Astrocyte of the spinal cord (primary cell): ENCODE results near the gene CHCHD3.

Source experiments
- DNase-seq: peaks from one replicate; pipeline ENCODE4 v3.0.0; 2011; ENCODE audit warnings: low read depth, low spot score
- H3K4me3 ChIP-seq: 2 replicates; pipeline ENCODE4 v1.5.1; 2011; ENCODE audit warnings: low read depth, mild to moderate bottlenecking, low read length, moderate library complexity
- in situ Hi-C: cut with HindIII; loops from 2 replicates; pipeline ENCODE4 v1.10.0; 2017; ENCODE audit warnings: low sequenced_read_pairs
- TF ChIP-seq, protein P1 (sequence below): IDR thresholded peaks from 2 replicates; pipeline ENCODE4 v1.5.1; 2012; ENCODE audit warnings: low read depth, mild to moderate bottlenecking, low read length, inconsistent platforms

Gene CHCHD3

DNA sequence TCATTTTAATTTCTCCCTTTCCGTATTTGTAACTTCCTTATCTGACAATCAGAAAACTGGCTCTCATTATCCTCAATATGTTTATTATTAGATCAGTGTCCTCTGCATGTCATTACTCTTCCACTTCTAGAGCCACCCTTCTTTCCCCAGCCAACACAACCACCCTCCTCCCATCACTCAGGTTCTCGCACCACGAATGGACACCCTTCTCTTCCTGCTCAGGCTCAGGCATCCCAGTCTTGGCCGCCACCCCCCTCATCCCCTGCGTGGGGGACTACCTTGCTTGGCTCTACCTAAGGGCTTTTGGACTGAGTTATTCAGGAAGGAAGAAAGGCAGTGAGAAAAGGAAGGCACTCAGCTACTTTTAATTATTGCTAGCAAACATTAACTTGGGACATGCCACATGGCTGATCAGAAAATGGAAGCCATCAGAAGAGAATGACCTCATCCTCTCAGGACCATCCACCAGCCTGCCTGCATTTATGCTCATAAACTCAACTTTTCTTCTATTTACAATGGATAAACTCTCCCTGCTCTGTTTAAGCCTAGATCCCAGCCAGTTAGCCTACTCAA, 305.8 kb downstream of the CHCHD3 start:
- in situ Hi-C loops: no loop called here
- TF ChIP-seq, protein P1, sequence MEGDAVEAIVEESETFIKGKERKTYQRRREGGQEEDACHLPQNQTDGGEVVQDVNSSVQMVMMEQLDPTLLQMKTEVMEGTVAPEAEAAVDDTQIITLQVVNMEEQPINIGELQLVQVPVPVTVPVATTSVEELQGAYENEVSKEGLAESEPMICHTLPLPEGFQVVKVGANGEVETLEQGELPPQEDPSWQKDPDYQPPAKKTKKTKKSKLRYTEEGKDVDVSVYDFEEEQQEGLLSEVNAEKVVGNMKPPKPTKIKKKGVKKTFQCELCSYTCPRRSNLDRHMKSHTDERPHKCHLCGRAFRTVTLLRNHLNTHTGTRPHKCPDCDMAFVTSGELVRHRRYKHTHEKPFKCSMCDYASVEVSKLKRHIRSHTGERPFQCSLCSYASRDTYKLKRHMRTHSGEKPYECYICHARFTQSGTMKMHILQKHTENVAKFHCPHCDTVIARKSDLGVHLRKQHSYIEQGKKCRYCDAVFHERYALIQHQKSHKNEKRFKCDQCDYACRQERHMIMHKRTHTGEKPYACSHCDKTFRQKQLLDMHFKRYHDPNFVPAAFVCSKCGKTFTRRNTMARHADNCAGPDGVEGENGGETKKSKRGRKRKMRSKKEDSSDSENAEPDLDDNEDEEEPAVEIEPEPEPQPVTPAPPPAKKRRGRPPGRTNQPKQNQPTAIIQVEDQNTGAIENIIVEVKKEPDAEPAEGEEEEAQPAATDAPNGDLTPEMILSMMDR: no peak
- DNase-seq: no peak

DNA sequence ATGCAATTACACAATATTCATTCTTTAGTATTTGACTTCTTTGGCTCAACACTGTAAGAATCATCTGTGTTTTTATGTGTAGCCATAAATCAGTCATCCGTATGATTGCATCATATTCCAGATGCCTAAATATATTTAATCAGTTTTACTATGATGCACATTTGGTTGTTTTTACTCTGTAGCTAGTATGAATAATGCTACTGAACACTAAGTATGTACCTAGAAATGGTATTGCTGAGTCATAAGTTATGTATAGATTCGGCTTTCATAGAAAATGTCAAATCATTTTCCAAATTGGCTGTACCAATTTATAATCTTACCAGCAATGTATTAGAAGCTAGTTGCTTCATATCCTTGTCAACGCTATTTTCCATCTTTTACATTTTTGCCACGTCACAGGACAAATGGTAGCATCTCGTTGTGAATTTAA, 308.3 kb downstream of the CHCHD3 start:
- in situ Hi-C loops: no loop called here

More for the DNA sequence above, 305.8 kb downstream of the CHCHD3 start:
- no peak overlapping the region for H3K4me3 ChIP-seq

DNA sequence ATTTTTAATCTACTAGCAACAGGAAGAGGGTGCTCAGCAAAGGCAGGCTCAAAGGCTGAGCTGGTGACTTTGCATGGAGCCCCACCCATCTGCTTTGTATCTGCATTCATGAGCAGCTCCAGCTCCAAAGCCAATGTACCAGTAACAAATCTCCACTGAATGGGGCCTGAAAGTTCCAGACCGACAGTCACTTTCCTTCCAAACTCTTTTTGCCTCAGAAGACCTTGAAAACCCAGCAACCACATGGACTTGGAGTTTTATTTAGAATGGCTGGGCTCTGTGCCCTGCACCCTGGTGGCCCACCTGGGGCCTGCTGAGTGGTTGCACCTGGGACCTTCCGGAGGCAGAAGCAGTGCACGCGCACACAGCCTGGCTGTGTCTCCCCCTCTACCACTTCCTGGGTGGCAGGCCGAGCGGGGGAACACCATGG, 310.6 kb downstream of the CHCHD3 start:
- H3K4me3 ChIP-seq: no peak overlapping the region
- DNase-seq: no peak
- in situ Hi-C loops: no loop called here

More for the DNA sequence above, 308.3 kb downstream of the CHCHD3 start:
- no peak overlapping the region for H3K4me3 ChIP-seq
- TF ChIP-seq, protein P1: no peak
- no peak for DNase-seq

DNA sequence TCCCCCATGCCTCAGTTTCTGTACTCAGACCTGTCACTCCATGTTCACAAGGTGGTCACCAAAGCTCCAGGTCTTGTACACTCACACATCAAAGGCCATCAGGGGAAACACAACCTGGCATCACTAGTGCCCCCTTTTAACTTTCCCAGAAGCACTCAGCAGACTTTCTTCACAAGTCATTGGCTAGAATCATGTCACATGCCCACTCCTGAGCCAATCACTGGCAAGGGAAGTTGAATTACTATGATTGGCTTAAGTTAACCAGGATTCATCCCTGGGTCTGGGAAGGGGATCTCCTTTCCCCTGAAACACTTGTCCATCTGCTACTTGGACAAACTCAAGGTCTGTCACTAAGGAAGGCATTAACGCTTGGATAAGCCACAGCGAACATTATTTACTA, 311.8 kb downstream of the CHCHD3 start:
- in situ Hi-C loops: no loop called here
- DNase-seq: no peak
- TF ChIP-seq, protein P1: no peak
- H3K4me3 ChIP-seq: no peak overlapping the region

More for the DNA sequence above, 310.6 kb downstream of the CHCHD3 start:
- TF ChIP-seq, protein P1: no peak

DNA sequence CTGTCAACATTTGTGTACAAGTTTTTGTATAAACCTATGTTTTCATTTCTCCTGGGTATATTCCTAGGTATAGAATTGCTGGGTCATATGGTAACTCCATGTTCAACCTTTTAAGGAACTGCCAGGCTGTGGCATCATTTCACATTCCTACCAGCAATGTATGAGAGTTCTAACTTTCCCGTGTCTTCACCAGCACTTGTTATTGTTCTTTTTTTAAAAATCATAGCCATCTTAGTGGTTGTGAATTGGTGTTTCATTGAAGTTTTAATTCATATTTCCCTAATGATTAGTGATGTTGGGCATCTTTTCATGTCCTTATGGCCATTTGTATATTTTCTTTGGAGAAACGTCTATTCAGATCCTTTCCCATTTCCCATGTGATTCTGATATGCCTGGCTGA, 312.6 kb downstream of the CHCHD3 start:
- TF ChIP-seq, protein P1: no peak
- in situ Hi-C loops: no loop called here

DNA sequence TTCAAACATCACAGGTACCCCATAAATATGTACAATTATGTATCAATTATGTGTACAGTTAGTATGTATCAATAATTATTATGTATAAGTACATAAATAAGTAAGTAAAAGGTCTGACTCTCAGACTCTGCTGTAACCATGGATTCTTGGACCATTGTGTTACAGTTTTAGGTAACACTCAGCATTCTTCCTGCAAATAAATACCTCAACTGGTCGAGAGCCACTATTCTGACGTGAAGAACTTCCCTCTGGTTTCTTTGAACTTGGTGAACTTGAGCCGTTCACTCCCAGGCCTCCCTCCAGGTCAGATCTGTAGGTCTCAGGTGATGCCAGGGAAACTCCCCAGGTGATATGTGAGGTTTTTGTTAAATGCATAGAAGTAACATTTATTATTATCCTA, 313.8 kb downstream of the CHCHD3 start:
- in situ Hi-C loops: no loop called here
- TF ChIP-seq, protein P1: no peak
- no peak overlapping the region for H3K4me3 ChIP-seq
- no peak for DNase-seq

More for the DNA sequence above, 312.6 kb downstream of the CHCHD3 start:
- no peak for DNase-seq
- no peak overlapping the region for H3K4me3 ChIP-seq

DNA sequence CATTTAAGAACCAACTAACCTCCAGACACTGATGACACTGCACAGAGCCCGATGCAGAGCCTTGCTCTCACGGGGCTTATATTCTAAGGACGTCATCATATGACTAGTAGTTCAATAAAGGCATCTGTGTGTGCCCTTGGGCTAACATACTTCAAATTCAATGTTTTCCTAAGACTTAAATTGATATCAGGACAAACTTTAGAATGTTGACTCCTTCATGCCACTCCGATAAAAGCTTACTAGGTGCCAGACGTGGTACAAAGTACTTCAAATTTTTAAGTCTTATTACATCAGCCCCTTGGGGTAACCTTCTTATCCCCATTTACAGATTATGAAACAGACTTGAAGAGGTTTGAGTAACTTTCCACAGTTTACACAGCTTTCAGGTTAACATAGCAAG, 314.5 kb downstream of the CHCHD3 start:
- in situ Hi-C loops: no loop called here
- H3K4me3 ChIP-seq: no peak overlapping the region
- DNase-seq: no peak
- TF ChIP-seq, protein P1: no peak
